SH-SY5Y (cell line): ENCODE data around the gene FGF3.

Experiments
- GATA2 ChIP-seq: IDR thresholded peaks from 2 replicates; pipeline ENCODE4 v1.6.1; 2011; ENCODE audit warnings: mild to moderate bottlenecking, low read depth, low read length
- GATA3 ChIP-seq: IDR thresholded peaks from 2 replicates; pipeline ENCODE4 v1.6.1; 2011; ENCODE audit warnings: low read depth, mild to moderate bottlenecking, low read length, moderate library complexity

- TF ChIP-seq GATA3 (no peak), GATA2 (no peak)
Observed at GRCh38 chr11:69852056-69852455, 32.8 kb upstream of the FGF3 start.
